Karpas-422 (cell line): ENCODE measurements around the gene PUSL1. TPM values are rescaled to one million over a fixed set of nuclear protein-coding genes. Genes with fewer than 3 reads are reported as not detected.
A peak's percentile ranks its signal among the peaks of the same experiment; 100 is the strongest.

Source experiments
- DNase-seq: peaks from one replicate; pipeline ENCODE4 v3.0.0-alpha.2; 2015
- H2AFZ ChIP-seq: fragments of 200-600 bp; sonication (generic); 2 replicates; pipeline ENCODE4 v1.6.1; 2014; ENCODE audit warnings: antibody characterized with exemption, low read length, mixed read lengths
- H3K27ac ChIP-seq: fragments of 200-600 bp; sonication (generic); 2 replicates; pipeline ENCODE4 v1.5.1; 2014; ENCODE audit warnings: mild to moderate bottlenecking, low read length, moderate library complexity
- H3K27me3 ChIP-seq: fragments of 200-600 bp; sonication (generic); 2 replicates; pipeline ENCODE4 v1.6.1; 2014; ENCODE audit warnings: low read length, mixed read lengths
- H3K36me3 ChIP-seq: fragments of 200-600 bp; sonication (generic); 2 replicates; pipeline ENCODE4 v1.6.1; 2014; ENCODE audit warnings: low read length, mixed read lengths; ENCODE audit not compliant: insufficient read depth
- H3K4me1 ChIP-seq: fragments of 200-600 bp; sonication (generic); 2 replicates; pipeline ENCODE4 v1.6.1; 2014; ENCODE audit warnings: mild to moderate bottlenecking, low read length, mixed read lengths
- H3K4me2 ChIP-seq: fragments of 200-600 bp; sonication (generic); 2 replicates; pipeline ENCODE4 v1.6.1; 2014; ENCODE audit warnings: low read length, low read depth, mild to moderate bottlenecking; ENCODE audit not compliant: poor library complexity, severe bottlenecking
- H3K4me3 ChIP-seq: fragments of 200-600 bp; sonication (generic); 2 replicates; pipeline ENCODE4 v1.5.1; 2014; ENCODE audit warnings: mild to moderate bottlenecking, antibody characterized with exemption, low read length, mixed read lengths
- H3K79me2 ChIP-seq: fragments of 200-600 bp; sonication (generic); 2 replicates; pipeline ENCODE4 v1.6.1; 2014; ENCODE audit warnings: mild to moderate bottlenecking, low read length, mixed read lengths
- H3K9ac ChIP-seq: fragments of 200-600 bp; sonication (generic); 2 replicates; pipeline ENCODE4 v1.6.0; 2014; ENCODE audit warnings: low read length
- H3K9me2 ChIP-seq: fragments of 200-600 bp; sonication (generic), shearing (Covaris generic); replicated peaks from 2 replicates; pipeline ENCODE4 v1.6.0; 2014; ENCODE audit warnings: mild to moderate bottlenecking, low read length, moderate library complexity; ENCODE audit not compliant: insufficient read depth
- H3K9me3 ChIP-seq: fragments of 300-700, 200-600 bp; sonication (generic); 2 replicates; pipeline ENCODE4 v1.6.1; 2014; ENCODE audit warnings: low read length, mixed read lengths
- H4K20me1 ChIP-seq: fragments of 200-600 bp; sonication (generic); 2 replicates; pipeline ENCODE4 v1.6.1; 2014; ENCODE audit warnings: mild to moderate bottlenecking, antibody characterized with exemption, low read length, low read depth; ENCODE audit not compliant: insufficient read depth
- total RNA-seq: library from RNA; depleted of rRNA; stranded (reverse); fragments of >200 nt; shearing (Covaris generic); gene quantifications from 2 replicates; pipeline ENCODE4 v1.2.3, GENCODE V29; 2014; ENCODE audit warnings: low replicate concordance

PUSL1 gene
- total RNA-seq, 1 experiment from 2014 or later: 14.9 TPM

GRCh38 chr1:1332031-1332755 lies 23.8 kb downstream of the PUSL1 start:
- no peaks in the 10 kb centered on the region; the same call in 1 of the 2 replicates for H3K36me3 ChIP-seq
- peak overlapping the region; percentile 95 for H3K4me2 ChIP-seq
- peak overlapping the region; percentile 80; the same call in 1 of the 2 replicates for H3K4me3 ChIP-seq
- H3K79me2 ChIP-seq: peaks cover 11% of the 10 kb centered on the region
- no peaks in the 10 kb centered on the region for H3K27me3 ChIP-seq
- H4K20me1 ChIP-seq: peaks cover 13% of the 10 kb centered on the region
- peaks cover 70% of the 10 kb centered on the region for H3K4me1 ChIP-seq
- no peak for DNase-seq
- H3K9me2 ChIP-seq: no peaks in the 10 kb centered on the region
- H3K9me3 ChIP-seq: no peaks in the 10 kb centered on the region
- H3K27ac ChIP-seq: peak overlapping the region; percentile 99
- H3K9ac ChIP-seq: peak overlapping the region; percentile 98
- H2AFZ ChIP-seq: no peak overlapping the region

GRCh38 chr1:1332774-1333480 lies 24.5 kb downstream of the PUSL1 start:
- peaks cover 17% of the 10 kb centered on the region for H4K20me1 ChIP-seq
- H3K9ac ChIP-seq: no peak overlapping the region
- H3K79me2 ChIP-seq: peaks cover 10% of the 10 kb centered on the region; the same call in 1 of the 2 replicates
- H3K27ac ChIP-seq: no peak overlapping the region
- no peaks in the 10 kb centered on the region for H3K27me3 ChIP-seq
- H3K9me3 ChIP-seq: no peaks in the 10 kb centered on the region
- peaks cover 3% of the 10 kb centered on the region; the same call in 1 of the 2 replicates for H3K36me3 ChIP-seq
- no peak overlapping the region for H2AFZ ChIP-seq
- H3K9me2 ChIP-seq: no peaks in the 10 kb centered on the region
- peak overlapping the region; percentile 80; the same call in 1 of the 2 replicates for H3K4me3 ChIP-seq
- no peak for DNase-seq
- H3K4me2 ChIP-seq: no peak overlapping the region
- peaks cover 66% of the 10 kb centered on the region for H3K4me1 ChIP-seq

DNA sequence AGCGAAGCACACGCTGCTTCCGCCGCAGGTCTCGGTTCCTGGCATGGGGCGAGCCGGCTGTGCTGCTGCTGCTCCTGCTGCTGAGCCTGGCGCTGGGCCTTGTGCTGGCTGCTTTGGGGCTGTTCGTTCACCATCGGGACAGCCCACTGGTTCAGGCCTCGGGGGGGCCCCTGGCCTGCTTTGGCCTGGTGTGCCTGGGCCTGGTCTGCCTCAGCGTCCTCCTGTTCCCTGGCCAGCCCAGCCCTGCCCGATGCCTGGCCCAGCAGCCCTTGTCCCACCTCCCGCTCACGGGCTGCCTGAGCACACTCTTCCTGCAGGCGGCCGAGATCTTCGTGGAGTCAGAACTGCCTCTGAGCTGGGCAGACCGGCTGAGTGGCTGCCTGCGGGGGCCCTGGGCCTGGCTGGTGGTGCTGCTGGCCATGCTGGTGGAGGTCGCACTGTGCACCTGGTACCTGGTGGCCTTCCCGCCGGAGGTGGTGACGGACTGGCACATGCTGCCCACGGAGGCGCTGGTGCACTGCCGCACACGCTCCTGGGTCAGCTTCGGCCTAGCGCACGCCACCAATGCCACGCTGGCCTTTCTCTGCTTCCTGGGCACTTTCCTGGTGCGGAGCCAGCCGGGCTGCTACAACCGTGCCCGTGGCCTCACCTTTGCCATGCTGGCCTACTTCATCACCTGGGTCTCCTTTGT lies 25.3 kb downstream of the PUSL1 start:
- no peak overlapping the region for H3K4me2 ChIP-seq
- no peaks in the 10 kb centered on the region for H3K9me2 ChIP-seq
- H3K9me3 ChIP-seq: no peaks in the 10 kb centered on the region
- H3K79me2 ChIP-seq: peaks cover 10% of the 10 kb centered on the region; the same call in 1 of the 2 replicates
- peaks cover 17% of the 10 kb centered on the region for H4K20me1 ChIP-seq
- no peak overlapping the region for H2AFZ ChIP-seq
- no peak overlapping the region for H3K27ac ChIP-seq
- H3K9ac ChIP-seq: no peak overlapping the region
- H3K4me1 ChIP-seq: peaks cover 58% of the 10 kb centered on the region
- peaks cover 3% of the 10 kb centered on the region; the same call in 1 of the 2 replicates for H3K36me3 ChIP-seq
- no peak overlapping the region for H3K4me3 ChIP-seq
- DNase-seq: no peak
- no peaks in the 10 kb centered on the region for H3K27me3 ChIP-seq

GRCh38 chr1:1334835-1335234 lies 26.4 kb downstream of the PUSL1 start:
- Histone ChIP-seq H3K4me3 (no peak overlapping the region), H3K36me3 (peaks cover 3% of the 10 kb centered on the region; the same call in 1 of the 2 replicates), H3K4me2 (no peak overlapping the region), H3K27me3 (no peaks in the 10 kb centered on the region), H2AFZ (no peak overlapping the region), H3K9me2 (no peaks in the 10 kb centered on the region), H3K4me1 (peaks cover 47% of the 10 kb centered on the region), H3K27ac (peak overlapping the region; percentile 53), H4K20me1 (peaks cover 17% of the 10 kb centered on the region), H3K9ac (no peak overlapping the region), H3K79me2 (peaks cover 10% of the 10 kb centered on the region; the same call in 1 of the 2 replicates), H3K9me3 (no peaks in the 10 kb centered on the region)
- DNase-seq: peak; percentile 55

DNA sequence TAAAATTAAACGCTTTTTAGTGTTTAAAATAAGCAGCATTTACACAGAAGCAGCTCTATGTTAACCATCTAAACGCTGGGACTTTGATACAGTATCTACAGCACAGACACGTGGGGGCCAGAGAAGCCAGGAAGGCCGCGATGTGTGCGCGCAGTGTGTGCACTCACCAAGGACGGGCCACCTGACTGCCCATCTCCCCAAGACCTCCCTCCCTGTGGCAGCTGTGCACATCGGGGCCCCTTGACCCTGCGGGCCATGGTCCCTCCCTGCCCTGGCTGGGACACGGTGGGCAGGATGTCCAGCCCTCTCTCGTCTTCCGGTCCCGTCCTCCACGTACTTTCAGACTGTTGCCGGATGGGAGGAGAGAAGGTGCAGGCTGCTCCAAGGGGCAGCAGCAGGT lies 26.9 kb downstream of the PUSL1 start:
- H3K27me3 ChIP-seq: no peaks in the 10 kb centered on the region
- H4K20me1 ChIP-seq: peaks cover 17% of the 10 kb centered on the region
- no peak overlapping the region for H3K4me3 ChIP-seq
- no peak overlapping the region for H2AFZ ChIP-seq
- H3K9ac ChIP-seq: no peak overlapping the region
- no peaks in the 10 kb centered on the region for H3K9me3 ChIP-seq
- H3K4me1 ChIP-seq: peaks cover 42% of the 10 kb centered on the region
- H3K4me2 ChIP-seq: no peak overlapping the region
- H3K9me2 ChIP-seq: no peaks in the 10 kb centered on the region
- DNase-seq: peak; percentile 73
- H3K79me2 ChIP-seq: peaks cover 10% of the 10 kb centered on the region; the same call in 1 of the 2 replicates
- peaks cover 3% of the 10 kb centered on the region; the same call in 1 of the 2 replicates for H3K36me3 ChIP-seq
- H3K27ac ChIP-seq: peak overlapping the region; percentile 53

DNA sequence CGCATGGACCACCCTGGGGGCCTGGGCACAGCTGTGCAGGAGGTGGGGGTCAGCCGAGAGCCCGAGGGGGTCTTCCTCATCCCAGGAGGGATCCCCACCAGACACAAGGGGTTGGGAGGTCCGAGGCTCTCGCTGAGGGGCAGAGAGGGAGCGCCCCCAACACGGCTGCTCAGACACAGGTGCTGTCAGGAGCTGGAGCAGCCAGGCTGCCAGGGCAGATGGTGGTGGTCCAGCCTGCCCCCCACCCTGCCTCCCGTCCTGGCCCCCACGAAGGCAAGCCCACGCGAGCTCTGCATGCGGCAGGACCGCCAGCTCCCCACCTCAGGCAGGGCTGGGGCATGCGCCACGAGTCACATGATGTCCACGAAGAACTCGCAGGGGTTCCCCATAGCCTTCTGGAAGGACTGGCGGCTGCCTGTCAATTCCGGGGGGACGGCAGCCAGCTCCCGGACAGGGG lies 27.4 kb downstream of the PUSL1 start:
- Histone ChIP-seq H3K79me2 (peaks cover 10% of the 10 kb centered on the region; the same call in 1 of the 2 replicates), H3K27me3 (no peaks in the 10 kb centered on the region), H3K9me3 (no peaks in the 10 kb centered on the region), H3K4me2 (no peak overlapping the region), H3K9ac (no peak overlapping the region), H3K9me2 (no peaks in the 10 kb centered on the region), H2AFZ (no peak overlapping the region), H4K20me1 (peaks cover 17% of the 10 kb centered on the region), H3K4me3 (no peak overlapping the region), H3K27ac (peak overlapping the region; percentile 53; the same call in 1 of the 2 replicates), H3K36me3 (peaks cover 4% of the 10 kb centered on the region; the same call in 1 of the 2 replicates), H3K4me1 (peaks cover 37% of the 10 kb centered on the region)
- DNase-seq: peak; percentile 61

DNA sequence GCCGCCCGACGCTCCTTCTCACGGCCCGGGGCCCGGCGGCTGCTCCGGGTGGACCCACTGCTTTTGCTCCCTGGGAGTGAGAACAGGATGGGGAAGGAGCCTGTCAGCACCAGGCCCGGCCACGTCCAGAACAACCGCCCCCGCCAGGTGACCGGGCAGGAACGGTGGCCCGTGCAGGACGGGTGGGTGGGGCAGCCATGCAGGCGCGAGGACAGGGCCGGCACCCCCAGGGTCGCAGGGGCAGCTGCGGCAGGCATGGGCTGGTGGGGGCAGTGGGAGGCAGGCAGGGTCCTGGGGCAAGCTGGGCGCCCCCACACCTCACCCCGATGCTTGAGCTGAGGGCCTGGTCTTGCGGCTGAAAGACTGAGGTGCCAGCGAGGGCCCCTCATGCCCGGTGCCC lies 28.0 kb downstream of the PUSL1 start:
- H3K9me2 ChIP-seq: no peaks in the 10 kb centered on the region
- H3K9ac ChIP-seq: no peak overlapping the region
- peaks cover 7% of the 10 kb centered on the region; the same call in 1 of the 2 replicates for H3K79me2 ChIP-seq
- no peak overlapping the region for H3K4me2 ChIP-seq
- no peak overlapping the region for H2AFZ ChIP-seq
- no peaks in the 10 kb centered on the region for H3K27me3 ChIP-seq
- H3K9me3 ChIP-seq: no peaks in the 10 kb centered on the region
- H3K27ac ChIP-seq: no peak overlapping the region
- H4K20me1 ChIP-seq: peaks cover 17% of the 10 kb centered on the region
- H3K4me1 ChIP-seq: peaks cover 31% of the 10 kb centered on the region
- no peak overlapping the region for H3K4me3 ChIP-seq
- peaks cover 5% of the 10 kb centered on the region; the same call in 1 of the 2 replicates for H3K36me3 ChIP-seq
- no peak for DNase-seq
